Measurements from ENCODE around the gene ACBD6. TPM values are rescaled to one million over a fixed set of nuclear protein-coding genes. Genes with fewer than 3 reads are reported as not detected.
A peak's percentile ranks its signal among the peaks of the same experiment; 100 is the strongest.

The ACBD6 gene
- total and polyA plus RNA-seq, 12 donors, result 16.2 to 30.0 (median 21.0) TPM

GRCh38 chr1:180535418-180535999 lies 33.1 kb upstream of the ACBD6 start:
- no peak overlapping the region for H3K4me3 ChIP-seq
- DNase-seq (no peak), ATAC-seq (no peak)
- intact Hi-C loops (cut with DNase I), result loop anchor here in 4 of 10 donors (5.0 to 10.0 kb wide), 3 partner anchors 99 to 327 kb away; partner anchors contain the start of gene XPR1 (in 2 of the 4)
- 82 to 87% methylated on average over 5 of the region's 5 CpGs for WGBS, 2 donors
- no peaks in the 10 kb centered on the region for H3K27me3 ChIP-seq
- peaks cover 0 to 52% (median 19%) of the 10 kb centered on the region in 9 donors for H3K4me1 ChIP-seq
- H3K36me3 ChIP-seq, result no peaks in the 10 kb centered on the region
- H3K9me3 ChIP-seq, result no peaks in the 10 kb centered on the region
- no peak for TF ChIP-seq CTCF (IDR thresholded peaks at IDR 0.05)
- H3K27ac ChIP-seq, result no peak overlapping the region

- Histone ChIP-seq H3K27me3 (no peaks in the 10 kb centered on the region), H3K4me3 (no peak overlapping the region), H3K27ac (peak overlapping the region in 5 of 10 donors; percentile 8 to 35 (median 13)), H3K4me1 (peaks cover 0 to 52% (median 18%) of the 10 kb centered on the region in 9 donors), H3K36me3 (no peaks in the 10 kb centered on the region), H3K9me3 (no peaks in the 10 kb centered on the region)
- 62 to 63% methylated on average over 7 of the region's 7 CpGs for WGBS, 2 donors
- ATAC-seq, result no peak
- no peak for TF ChIP-seq CTCF (IDR thresholded peaks at IDR 0.05)
- intact Hi-C loops (cut with DNase I), result loop anchor here in 8 of 10 donors (1.0 to 10.0 kb wide), 6 partner anchors 18 to 328 kb away; partner anchors contain the start of gene XPR1 (in 8 of the 8)
- DNase-seq, result no peak
Observed at GRCh38 chr1:180534214-180534613, 31.8 kb upstream of the ACBD6 start.

- H3K4me1 ChIP-seq, result peaks cover 0 to 44% (median 18%) of the 10 kb centered on the region in 9 donors
- no peaks in the 10 kb centered on the region for H3K36me3 ChIP-seq
- no peaks in the 10 kb centered on the region for H3K27me3 ChIP-seq
- DNase-seq (peak; percentile 60 to 75), ATAC-seq (peak; percentile 62 to 86 (median 78))
- peak; percentile 76 to 93 (median 87) for TF ChIP-seq CTCF (IDR thresholded peaks at IDR 0.05)
- no peak overlapping the region for H3K4me3 ChIP-seq
- H3K9me3 ChIP-seq, result no peaks in the 10 kb centered on the region
- intact Hi-C loops (cut with DNase I), result loop anchor here in 8 of 10 donors (5.0 to 10.0 kb wide), 5 partner anchors 34 to 329 kb away; partner anchors contain the start of gene XPR1 (in 8 of the 8)
- peak overlapping the region in 4 of 10 donors; percentile 9 to 42 (median 28) for H3K27ac ChIP-seq
- WGBS, 2 donors, result 34 to 38% methylated on average over 10 of the region's 10 CpGs
Observed at GRCh38 chr1:180533266-180533987, 31.1 kb upstream of the ACBD6 start.

- intact Hi-C loops (cut with DNase I), result loop anchor here in 8 of 10 donors (5.0 to 10.0 kb wide), 5 partner anchors 34 to 329 kb away; partner anchors contain the start of gene XPR1 (in 8 of the 8)
- Histone ChIP-seq H3K9me3 (no peaks in the 10 kb centered on the region), H3K36me3 (no peaks in the 10 kb centered on the region), H3K4me3 (no peak overlapping the region), H3K4me1 (peaks cover 0 to 40% (median 18%) of the 10 kb centered on the region in 9 donors), H3K27me3 (no peaks in the 10 kb centered on the region), H3K27ac (peak overlapping the region in 4 of 10 donors; percentile 9 to 42 (median 20))
- ATAC-seq, result no peak
- TF ChIP-seq CTCF (IDR thresholded peaks at IDR 0.05), result no peak
- no peak for DNase-seq
- 88 to 89% methylated on average over 5 of the region's 5 CpGs for WGBS, 2 donors
Observed at GRCh38 chr1:180532854-180533253, 30.5 kb upstream of the ACBD6 start.
